NCI-H226 (cell line): ENCODE results near the gene REEP3.
"Not testable (repeated sequence)": the region's sequence is repeated elsewhere in the genome, so short reads cannot be mapped to it uniquely, and the experiment has no call there.

Experiments used
- DNase-seq: peaks from one replicate; pipeline ENCODE4 v3.0.0-alpha.2; 2015

The REEP3 gene, protein sequence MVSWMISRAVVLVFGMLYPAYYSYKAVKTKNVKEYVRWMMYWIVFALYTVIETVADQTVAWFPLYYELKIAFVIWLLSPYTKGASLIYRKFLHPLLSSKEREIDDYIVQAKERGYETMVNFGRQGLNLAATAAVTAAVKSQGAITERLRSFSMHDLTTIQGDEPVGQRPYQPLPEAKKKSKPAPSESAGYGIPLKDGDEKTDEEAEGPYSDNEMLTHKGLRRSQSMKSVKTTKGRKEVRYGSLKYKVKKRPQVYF

DNA sequence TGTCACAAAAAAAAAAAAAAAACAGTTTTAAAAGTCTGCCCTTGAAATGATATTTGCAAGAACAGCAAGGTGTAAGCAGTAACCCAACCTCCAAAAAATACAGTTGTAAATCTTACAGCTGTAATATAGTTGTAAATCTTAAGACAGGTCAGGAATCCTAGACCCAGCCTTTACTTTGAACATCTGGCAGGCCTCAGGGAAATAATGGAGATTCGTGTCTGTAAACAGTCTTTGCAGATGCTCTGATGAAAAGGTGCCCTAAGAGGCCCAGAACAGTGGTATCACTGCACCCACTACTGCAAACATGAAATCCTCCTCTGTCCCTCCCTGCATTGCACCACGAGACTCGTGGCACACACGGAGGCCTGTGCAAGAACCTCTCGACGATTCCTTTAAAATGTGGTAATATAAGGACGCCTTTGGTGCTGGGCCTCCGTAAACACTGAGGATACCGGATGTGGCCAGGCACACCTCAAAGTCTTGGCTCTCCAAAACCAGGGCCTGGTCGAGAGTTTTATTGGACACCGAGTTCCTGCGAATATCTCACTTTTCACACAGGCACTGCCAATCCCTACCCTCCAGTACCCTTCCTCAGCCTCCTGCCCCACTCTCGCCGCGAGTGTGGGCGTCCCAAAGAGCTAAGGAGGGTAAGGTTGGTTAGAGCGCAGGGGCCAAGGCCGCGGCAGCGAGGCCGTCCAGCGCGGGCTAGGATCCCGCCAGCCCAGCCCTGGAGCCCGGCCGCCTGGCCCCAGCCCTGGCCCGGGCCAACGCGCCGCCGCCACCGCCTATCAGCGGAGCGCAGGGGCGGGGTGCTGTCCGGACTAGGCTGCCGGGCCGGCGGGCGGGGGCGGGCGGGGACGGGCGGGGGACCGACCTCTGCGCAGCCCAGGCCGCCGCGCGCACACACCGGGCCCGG lies at the start of gene REEP3:
Gene REEP3 (plus strand): TSS at position 902 of the 916 bp plus-strand sequence. CDS start 145 bp downstream, outside the sequence.
- DNase-seq, result peak; percentile 58

DNA sequence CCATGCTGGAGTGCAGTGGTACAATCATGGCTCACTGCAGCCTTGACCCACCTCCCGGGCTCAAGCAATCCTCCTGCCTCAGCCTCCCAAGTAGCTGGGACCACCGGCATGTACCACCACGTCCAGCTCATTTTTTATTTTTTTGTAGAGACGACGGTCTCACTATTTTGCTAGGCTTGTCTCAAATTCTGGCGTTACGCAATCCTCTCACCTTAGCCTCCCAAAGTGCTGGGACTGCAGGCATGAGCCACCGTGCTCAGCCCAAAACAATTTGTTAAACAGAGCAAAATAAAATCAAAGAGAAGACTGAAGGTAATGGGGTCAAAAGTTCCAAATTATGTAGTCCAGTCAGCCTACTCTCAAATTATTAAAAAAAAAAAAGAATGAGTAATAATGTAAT lies 46.7 kb upstream of the REEP3 start:
- DNase-seq, result no peak

GRCh38 chr10:63477927-63478326 lies 43.3 kb upstream of the REEP3 start:
- DNase-seq, result no peak

- no peak for DNase-seq
Measured at GRCh38 chr10:63478564-63478963, 42.6 kb upstream of the REEP3 start.

DNA sequence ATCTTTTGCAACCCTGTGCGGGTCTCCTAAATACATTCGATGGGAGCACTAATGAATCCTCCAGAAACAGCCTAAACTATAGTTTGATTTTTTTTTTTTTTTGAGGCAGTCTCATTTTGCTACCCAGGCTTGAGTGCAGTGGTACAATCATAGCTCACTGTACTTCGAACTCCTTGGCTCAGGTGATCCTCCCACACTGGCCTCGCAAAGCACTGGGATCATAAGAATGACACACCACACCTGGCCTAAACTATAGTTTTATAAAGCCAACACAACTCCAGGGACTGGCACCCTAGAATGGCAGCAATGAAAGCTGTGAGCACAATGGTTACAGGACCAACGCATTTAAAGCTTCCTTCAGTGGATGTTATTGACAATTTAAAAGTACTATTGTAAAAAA lies 41.0 kb upstream of the REEP3 start:
- DNase-seq, result no peak

DNA sequence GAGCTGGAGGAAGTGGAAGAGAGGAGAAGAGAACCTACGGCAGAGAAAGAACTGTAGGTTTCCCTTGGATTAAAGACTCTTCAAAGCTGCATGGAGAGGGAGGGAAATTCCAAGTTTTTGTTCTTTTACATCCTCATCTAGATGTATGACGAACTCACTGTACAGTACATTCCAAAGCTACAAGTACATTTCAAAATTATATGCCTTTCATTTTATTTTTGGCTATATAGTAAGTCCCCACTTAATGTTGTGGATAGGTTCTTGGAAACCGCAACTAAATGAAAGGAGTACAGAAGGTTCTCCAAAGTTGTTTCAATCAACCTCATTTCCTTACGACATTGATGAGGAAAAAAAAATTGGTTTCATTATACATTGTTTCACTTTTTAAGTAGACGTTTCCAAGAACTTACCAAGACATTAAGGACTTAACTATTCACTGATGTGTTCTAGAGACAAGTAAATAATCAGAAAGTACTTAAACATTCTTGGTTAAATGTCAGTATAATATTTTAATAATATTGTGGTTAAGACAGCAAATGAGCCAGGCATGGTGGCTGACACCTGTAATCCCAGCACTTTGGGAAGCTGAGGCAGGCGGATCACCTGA lies 39.3 kb upstream of the REEP3 start:
- DNase-seq, result no peak

GRCh38 chr10:63483983-63484382 lies 37.2 kb upstream of the REEP3 start:
- DNase-seq, result no peak

- DNase-seq, result no peak
Measured at GRCh38 chr10:63487990-63488389, 33.2 kb upstream of the REEP3 start.

DNA sequence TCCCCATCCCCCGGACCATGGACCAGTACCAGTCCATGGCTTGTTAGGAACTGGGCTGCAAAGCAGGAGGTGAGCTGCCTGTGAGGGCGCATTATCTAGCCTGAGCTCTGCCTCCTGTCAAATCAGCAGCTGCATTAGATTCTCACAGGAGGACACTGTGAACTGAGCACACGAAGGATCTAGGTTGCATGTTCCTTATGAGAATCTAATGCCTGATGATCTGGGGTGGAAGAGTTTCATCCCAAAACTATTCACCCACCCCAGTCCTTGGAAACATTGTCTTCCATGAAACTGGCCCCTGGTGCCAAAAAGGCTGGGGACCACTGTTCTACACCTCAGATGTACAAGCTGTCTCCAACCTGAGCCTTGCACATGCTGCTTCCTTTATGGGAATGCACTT lies 31.4 kb upstream of the REEP3 start:
- DNase-seq, result no peak

- peak; percentile 80 for DNase-seq
Measured at GRCh38 chr10:63491588-63492316, 29.4 kb upstream of the REEP3 start.

DNA sequence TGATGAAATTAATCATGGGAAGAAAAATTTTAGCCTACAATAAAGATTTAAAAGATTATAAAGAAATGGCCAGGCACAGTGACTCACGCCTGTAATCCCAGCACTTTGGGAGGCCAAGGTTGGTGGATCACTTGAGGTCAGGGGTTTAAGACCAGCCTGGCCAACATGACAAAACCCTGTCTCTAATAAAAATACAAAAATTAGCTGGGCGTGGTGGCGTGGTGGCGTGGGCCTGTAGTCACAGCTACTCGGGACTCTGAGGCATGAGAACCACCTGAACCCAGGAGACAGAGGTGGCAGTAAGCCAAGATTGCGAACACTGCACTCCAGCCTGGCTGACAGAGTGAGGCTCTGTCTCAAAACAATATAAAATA lies 28.9 kb upstream of the REEP3 start:
- DNase-seq, result not testable (repeated sequence)

GRCh38 chr10:63493004-63493403 lies 28.2 kb upstream of the REEP3 start:
- DNase-seq, result no peak

GRCh38 chr10:63494951-63495350 lies 26.2 kb upstream of the REEP3 start:
- DNase-seq, result peak; percentile 29

GRCh38 chr10:63496561-63496960 lies 24.6 kb upstream of the REEP3 start:
- no peak for DNase-seq

DNA sequence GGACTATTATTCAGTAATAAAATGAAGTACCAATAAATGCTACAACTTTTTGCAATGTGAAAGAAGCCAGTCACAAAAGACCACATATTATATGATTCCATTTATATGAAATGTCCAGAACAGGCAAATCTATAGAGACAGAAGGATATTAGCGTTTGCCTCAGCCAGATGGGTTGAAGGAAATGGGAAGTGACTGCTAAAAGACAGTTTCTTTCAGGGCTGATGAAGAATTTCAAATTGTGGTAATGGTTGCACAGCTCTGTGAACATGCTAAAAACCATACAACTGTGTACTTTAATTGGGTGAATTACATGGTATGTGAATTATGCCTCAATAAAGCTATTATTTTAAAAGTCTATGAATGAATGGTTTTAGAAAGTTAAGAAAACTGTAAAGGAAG lies 23.9 kb upstream of the REEP3 start:
- no peak for DNase-seq

DNA sequence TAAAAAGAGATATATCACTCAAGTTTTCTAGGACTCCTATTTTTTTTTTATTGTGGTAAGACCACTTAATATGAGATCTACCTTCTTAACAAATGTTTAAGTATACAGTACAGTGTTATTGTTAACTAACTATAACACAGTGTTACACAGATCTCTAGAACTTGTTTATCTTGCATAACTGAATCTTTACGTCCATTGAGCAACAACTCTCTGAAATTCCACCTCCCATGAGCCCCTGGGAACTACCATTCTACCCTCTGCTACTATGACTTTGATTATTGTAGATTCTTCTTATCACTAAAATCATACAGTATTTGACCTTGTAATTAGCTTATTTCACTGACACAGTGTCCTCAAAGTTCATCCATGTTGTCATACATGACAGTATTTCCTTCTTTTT lies 22.5 kb upstream of the REEP3 start:
- no peak for DNase-seq

- DNase-seq, result not testable (repeated sequence)
Measured at GRCh38 chr10:63500551-63500950, 20.6 kb upstream of the REEP3 start.

DNA sequence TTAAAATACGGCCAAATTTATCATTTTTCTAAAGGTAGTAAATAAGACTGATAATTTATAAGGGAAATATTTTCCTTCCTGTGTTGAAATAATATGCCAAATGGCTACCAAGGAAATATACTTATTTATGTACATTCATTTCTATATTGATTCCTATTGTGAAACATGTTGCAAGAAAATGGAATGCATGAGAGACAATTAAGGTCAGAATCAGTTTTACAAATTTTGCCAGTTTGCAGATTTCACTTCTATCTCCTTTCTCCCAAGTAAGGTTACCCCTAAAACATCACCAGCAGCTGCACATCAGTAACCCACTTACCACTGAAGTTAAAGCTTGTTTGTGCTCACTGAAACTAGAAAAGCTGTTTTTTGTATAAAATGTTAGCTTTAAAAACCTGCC lies 19.2 kb upstream of the REEP3 start:
- DNase-seq, result no peak

DNA sequence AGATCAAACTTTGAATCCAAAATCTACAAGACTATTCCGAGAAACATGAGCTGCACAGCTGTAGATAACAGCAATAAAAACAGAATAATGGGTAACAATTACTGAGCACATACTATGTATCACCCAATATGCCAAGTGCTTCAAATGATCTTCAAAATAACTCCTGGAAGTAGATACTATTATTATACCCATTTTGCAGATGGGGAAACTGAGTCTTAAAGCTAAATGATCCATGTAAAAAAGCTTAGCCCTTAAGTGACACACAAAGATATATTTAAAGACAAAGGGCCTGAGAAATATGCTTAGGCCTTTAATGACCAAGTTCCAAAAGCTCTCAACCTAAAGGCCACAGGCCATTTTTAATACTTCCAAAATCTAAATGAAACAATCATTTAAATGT lies 18.4 kb upstream of the REEP3 start:
- DNase-seq, result no peak

DNA sequence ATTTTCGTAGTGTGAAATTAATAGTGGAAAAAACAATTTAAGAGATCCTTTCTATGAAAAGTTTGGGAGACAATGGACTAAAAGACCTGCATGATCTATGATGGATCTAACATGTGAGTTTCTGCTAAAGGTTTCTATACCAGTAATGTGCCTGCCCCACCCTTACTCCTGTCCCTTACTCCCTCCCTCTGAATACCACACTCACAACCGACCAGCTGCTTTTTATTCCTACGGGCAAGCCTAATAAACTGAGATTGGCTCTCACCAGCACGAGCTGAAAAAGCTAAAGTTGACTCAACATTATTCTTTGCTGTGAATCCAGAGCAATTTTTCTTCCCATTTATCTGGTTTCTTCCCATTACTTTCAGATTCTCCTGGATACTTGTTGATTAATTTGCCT lies 17.8 kb upstream of the REEP3 start:
- DNase-seq, result no peak

DNA sequence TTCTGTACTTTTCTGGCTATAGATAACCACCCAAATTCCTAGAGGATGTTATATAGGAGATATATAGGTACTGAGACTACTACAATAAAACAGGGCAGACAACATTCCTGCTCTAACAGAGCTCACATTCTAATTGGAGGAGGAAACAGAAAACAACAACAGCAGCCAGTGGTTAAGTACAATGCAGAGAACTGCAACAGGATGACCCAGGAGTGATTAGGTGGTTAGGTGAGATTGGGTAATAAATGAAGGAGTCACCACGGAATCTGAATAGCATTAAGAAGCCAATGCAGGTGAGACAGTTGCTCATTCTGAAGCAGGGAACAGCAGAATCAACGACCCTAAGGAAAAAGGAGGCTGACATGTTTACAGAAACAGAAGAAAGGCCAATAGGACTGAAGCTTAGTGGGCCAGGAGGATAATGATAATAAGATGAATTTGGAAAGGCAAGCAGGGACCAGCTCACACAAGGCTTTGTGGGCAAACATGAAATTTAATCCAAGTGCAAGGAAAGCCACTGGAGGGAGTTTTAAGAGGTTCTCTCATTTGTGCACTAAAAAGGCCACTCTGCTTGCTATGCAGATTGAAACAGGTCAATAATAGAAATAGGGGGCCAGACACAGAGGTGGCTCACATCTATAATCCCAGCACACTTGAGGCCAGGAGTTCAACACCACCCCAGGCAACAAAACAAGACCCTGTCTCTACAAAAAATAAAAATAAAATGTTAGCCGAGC lies 16.9 kb upstream of the REEP3 start:
- DNase-seq, result no peak

GRCh38 chr10:63505562-63505961 lies 15.6 kb upstream of the REEP3 start:
- no peak for DNase-seq

- DNase-seq, result no peak
Measured at GRCh38 chr10:63506554-63506953, 14.6 kb upstream of the REEP3 start.
